GM23248 (cell line): ENCODE results near the gene SESN1. TPM values are rescaled to one million over a fixed set of nuclear protein-coding genes. Genes with fewer than 3 reads are reported as not detected.
A peak's percentile ranks its signal among the peaks of the same experiment; 100 is the strongest.

Experiments
- DNase-seq: peaks from one replicate; pipeline ENCODE4 v3.0.0-alpha.2; 2015
- H2AFZ ChIP-seq: fragments of 200-600 bp; sonication (generic); 2 replicates; pipeline ENCODE4 v1.6.1; 2016; ENCODE audit warnings: antibody characterized with exemption
- H3F3A ChIP-seq: fragments of 200-600 bp; sonication (generic); 2 replicates; pipeline ENCODE4 v1.6.1; 2016; ENCODE audit warnings: mild to moderate bottlenecking, antibody characterized with exemption, mixed run types; ENCODE audit not compliant: insufficient read depth
- H3K27ac ChIP-seq: fragments of 200-600 bp; sonication (generic); 2 replicates; pipeline ENCODE4 v1.5.1; 2016; ENCODE audit warnings: mild to moderate bottlenecking
- H3K27me3 ChIP-seq: fragments of 200-600 bp; sonication (generic); replicated peaks from 2 replicates; pipeline ENCODE4 v1.6.1; 2016; ENCODE audit warnings: mild to moderate bottlenecking; ENCODE audit not compliant: insufficient read depth
- H3K36me3 ChIP-seq: fragments of 200-600 bp; sonication (generic); 2 replicates; pipeline ENCODE4 v1.6.1; 2016; ENCODE audit warnings: low read depth, mild to moderate bottlenecking
- H3K4me1 ChIP-seq: fragments of 200-600 bp; sonication (generic); 2 replicates; pipeline ENCODE4 v1.6.1; 2016; ENCODE audit warnings: mild to moderate bottlenecking; ENCODE audit not compliant: insufficient read depth
- H3K4me2 ChIP-seq: fragments of 200-600 bp; sonication (generic); one replicate; pipeline ENCODE4 v1.6.1; 2016; ENCODE audit warnings: mild to moderate bottlenecking; ENCODE audit not compliant: unreplicated experiment
- H3K4me3 ChIP-seq: fragments of 200-600 bp; sonication (generic); 2 replicates; pipeline ENCODE4 v1.5.1; 2016; ENCODE audit warnings: mild to moderate bottlenecking
- H3K79me2 ChIP-seq: fragments of 200-600 bp; sonication (generic); 2 replicates; pipeline ENCODE4 v1.6.1; 2016; ENCODE audit warnings: mild to moderate bottlenecking; ENCODE audit not compliant: insufficient read depth
- H3K9ac ChIP-seq: fragments of 200-600 bp; sonication (generic); 2 replicates; pipeline ENCODE4 v1.6.1; 2016; ENCODE audit warnings: mild to moderate bottlenecking
- H3K9me2 ChIP-seq: fragments of 200-600 bp; sonication (generic); 2 replicates; pipeline ENCODE4 v1.6.1; 2016; ENCODE audit warnings: mixed run types, mild to moderate bottlenecking, moderate library complexity; ENCODE audit not compliant: insufficient read depth
- H3K9me3 ChIP-seq: fragments of 200-600 bp; sonication (generic); one replicate; pipeline ENCODE4 v1.6.1; 2017; ENCODE audit warnings: low read depth
- H4K20me1 ChIP-seq: fragments of 200-600 bp; sonication (generic); 2 replicates; pipeline ENCODE4 v1.6.0; 2016; ENCODE audit not compliant: insufficient read depth
- EZH2 ChIP-seq: fragments of 200-600 bp; sonication (generic); IDR thresholded peaks from 2 replicates; pipeline ENCODE4 v1.6.1; 2018; ENCODE audit warnings: antibody characterized with exemption, mild to moderate bottlenecking; ENCODE audit not compliant: insufficient read depth, poor library complexity, severe bottlenecking
- EZH2phosphoT487 ChIP-seq: fragments of 200-600 bp; sonication (generic); IDR thresholded peaks from 2 replicates; pipeline ENCODE4 v1.6.1; 2018; ENCODE audit warnings: antibody characterized with exemption, moderate library complexity, mild to moderate bottlenecking, low read depth; ENCODE audit not compliant: insufficient read depth
- WGBS, 2 experiments: methylation state at CpG; one replicate each; pipeline ENCODE4 v1.1.6; 2015 to 2017; ENCODE audit warnings: low lambda C conversion rate in 2 of 2, low coverage in 1 of 2; ENCODE audit errors: missing lambda C conversion rate in 2 of 2; 5-methylcytosine and 5-hydroxymethylcytosine counted together
- in situ Hi-C: fragments of 300-500 bp; cut with MboI; formaldehyde crosslinking; loops from 2 replicates; pipeline ENCODE4 v1.15.0; 2020
- polyA plus RNA-seq: library from polyadenylated mRNA; unstranded; fragments of >200 nt; fragmentation: Nextera tagmentation; extraction: Ambion mirVana; gene quantifications from 2 replicates; pipeline ENCODE4 v1.2.1, GENCODE V29; 2016
- total RNA-seq: library from RNA; depleted of rRNA; stranded (reverse); fragments of >200 nt; shearing (Covaris generic); gene quantifications from 2 replicates; pipeline ENCODE4 v1.2.3, GENCODE V29; 2014

The SESN1 gene
- total and polyA plus RNA-seq, 2 experiments from 2014 or later, result 14.2 to 17.6 TPM

DNA sequence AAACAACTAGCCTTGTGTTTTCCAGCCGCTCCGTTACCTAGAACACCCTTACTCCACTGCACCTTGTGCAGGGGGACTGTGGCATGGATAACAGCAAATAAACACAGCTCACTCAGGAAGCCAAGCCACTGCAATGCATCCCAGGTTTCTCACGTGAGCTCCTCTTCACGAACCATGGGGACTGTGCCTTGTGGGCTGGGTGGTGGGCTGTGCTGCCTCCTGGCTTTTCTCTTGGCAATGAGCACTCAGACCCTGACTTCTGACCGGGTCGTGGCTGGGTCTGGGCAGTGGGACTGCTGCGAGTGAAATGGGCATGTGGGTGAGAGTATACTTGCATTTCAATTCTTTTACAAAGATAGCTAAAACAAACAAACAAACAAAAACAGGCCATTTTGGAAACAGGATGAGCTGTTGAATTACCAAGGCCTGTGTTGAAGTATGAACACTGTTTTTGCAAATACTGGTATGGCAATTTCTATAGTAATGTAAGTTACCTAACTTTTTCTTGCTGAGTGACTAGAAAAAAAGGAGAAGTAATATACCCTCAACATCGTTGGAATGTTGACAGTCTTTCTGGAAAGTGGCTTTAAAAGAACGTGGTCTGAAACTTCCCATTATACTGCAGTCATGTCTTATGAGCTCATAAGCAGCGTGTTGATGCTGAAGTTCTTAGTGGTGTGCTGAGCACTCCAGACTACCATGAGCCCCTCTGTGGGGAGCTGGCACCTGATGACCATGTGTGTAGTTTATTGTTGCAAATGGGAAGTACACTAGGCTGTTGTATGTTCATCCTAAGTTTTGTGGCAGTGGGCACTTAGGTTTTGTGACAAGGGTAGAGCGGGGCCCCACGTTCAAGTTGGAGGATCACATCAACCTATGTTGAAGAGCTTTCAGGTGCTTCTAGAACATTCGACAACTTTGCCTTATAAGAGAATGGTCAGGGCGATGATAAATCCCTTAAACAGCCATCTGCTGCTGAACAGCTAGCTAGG lies 126.0 kb downstream of the SESN1 start:
- Histone ChIP-seq H3K9me3 (no peaks in the 10 kb centered on the region), H3K9ac (no peak overlapping the region), H3K27ac (no peak overlapping the region), H3K4me2 (no peak overlapping the region), H3K9me2 (no peaks in the 10 kb centered on the region), H4K20me1 (no peaks in the 10 kb centered on the region), H3K36me3 (no peaks in the 10 kb centered on the region), H3F3A (peaks cover 8% of the 10 kb centered on the region), H3K27me3 (no peaks in the 10 kb centered on the region), H2AFZ (no peak overlapping the region), H3K79me2 (no peaks in the 10 kb centered on the region), H3K4me3 (no peak overlapping the region), H3K4me1 (peaks cover 10% of the 10 kb centered on the region)
- 88 to 90% methylated on average over 14 of the region's 14 CpGs for WGBS, 2 experiments
- no peak for DNase-seq
- in situ Hi-C loops, result no loop called here
- TF ChIP-seq EZH2phosphoT487 (no peak), EZH2 (no peak)

DNA sequence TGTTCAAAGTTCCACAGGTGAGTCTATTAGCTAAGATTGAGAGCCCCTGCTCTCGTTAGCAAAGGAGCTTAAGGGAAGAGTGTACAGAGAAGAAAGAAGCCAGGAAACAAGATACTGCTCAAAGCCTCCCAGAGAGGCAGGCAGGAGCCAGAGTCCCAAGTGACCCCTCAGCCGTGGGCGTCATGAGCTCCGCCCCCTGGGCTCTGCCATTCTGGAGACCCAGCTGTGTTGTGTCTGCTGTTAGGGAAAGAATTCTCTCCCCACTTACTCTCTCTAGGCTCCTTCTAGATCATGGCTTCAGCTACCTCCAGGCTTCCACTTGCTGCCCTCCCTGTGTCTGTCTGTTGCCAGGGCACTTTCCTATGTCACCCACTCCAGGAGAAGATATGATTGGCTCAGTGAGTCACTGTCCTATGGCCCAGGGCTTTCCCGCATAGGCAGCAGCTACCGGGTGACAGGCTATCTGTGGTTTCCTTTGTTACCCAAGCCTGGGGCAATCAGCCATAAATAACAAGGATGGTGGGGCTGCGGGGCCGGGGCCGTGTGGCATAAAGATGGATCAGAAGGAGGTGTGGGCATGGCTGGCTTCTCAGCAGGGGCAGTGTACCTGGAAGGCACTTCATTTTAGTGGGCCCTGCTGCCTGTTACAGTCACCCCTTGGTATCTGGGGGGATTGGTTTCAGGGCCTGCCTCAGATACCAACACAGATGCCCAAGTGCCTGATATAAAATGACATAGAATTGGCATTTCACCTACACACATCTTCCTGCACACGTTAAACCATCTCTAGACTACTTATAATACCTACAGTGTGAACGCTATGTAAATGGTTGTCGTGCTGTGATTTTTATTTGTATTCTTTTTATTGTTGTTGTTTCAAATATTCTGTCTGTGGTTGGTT lies 127.5 kb downstream of the SESN1 start:
- no peaks in the 10 kb centered on the region for H3K9me2 ChIP-seq
- peaks cover 15% of the 10 kb centered on the region for H3K4me1 ChIP-seq
- H3K36me3 ChIP-seq, result no peaks in the 10 kb centered on the region
- H3K27me3 ChIP-seq, result no peaks in the 10 kb centered on the region
- peak; percentile 43 for DNase-seq
- in situ Hi-C loops, result no loop called here
- H4K20me1 ChIP-seq, result no peaks in the 10 kb centered on the region
- H3K9me3 ChIP-seq, result no peaks in the 10 kb centered on the region
- H3K79me2 ChIP-seq, result no peaks in the 10 kb centered on the region
- WGBS, 2 experiments, result 86 to 91% methylated on average over 12 of the region's 12 CpGs
- no peak overlapping the region for H2AFZ ChIP-seq
- TF ChIP-seq EZH2 (no peak), EZH2phosphoT487 (no peak)
- no peak overlapping the region for H3K4me3 ChIP-seq
- no peak overlapping the region for H3K4me2 ChIP-seq
- H3K9ac ChIP-seq, result no peak overlapping the region
- H3K27ac ChIP-seq, result no peak overlapping the region
- peaks cover 13% of the 10 kb centered on the region for H3F3A ChIP-seq

DNA sequence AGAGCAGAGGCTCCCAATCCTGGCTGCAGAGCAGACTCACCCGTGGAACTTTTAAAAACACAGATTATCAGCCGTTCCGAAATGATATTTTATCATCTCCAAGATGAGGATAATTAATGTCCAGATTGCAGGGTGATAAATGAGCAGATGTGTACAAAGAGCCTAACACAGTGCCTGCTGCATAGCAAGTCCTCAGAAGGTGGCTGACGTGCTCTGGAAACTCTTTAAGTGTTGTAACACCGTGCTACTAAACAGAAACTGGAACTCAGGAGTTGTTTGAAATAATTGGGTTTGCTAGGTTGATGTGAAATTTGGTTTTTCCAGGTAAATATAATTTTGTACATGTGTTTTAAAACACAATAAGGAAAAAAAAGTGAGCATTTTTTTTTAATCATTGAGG lies 128.4 kb downstream of the SESN1 start:
- no peak for DNase-seq
- Histone ChIP-seq H3K4me2 (no peak overlapping the region), H3K9me3 (no peaks in the 10 kb centered on the region), H3K27ac (no peak overlapping the region), H3F3A (peaks cover 13% of the 10 kb centered on the region), H3K4me3 (no peak overlapping the region), H3K27me3 (no peaks in the 10 kb centered on the region), H2AFZ (no peak overlapping the region), H4K20me1 (no peaks in the 10 kb centered on the region), H3K36me3 (no peaks in the 10 kb centered on the region), H3K79me2 (no peaks in the 10 kb centered on the region), H3K4me1 (peaks cover 23% of the 10 kb centered on the region), H3K9ac (no peak overlapping the region), H3K9me2 (no peaks in the 10 kb centered on the region)
- TF ChIP-seq EZH2 (no peak), EZH2phosphoT487 (no peak)
- in situ Hi-C loops, result no loop called here
- 94 to 95% methylated on average over 5 of the region's 5 CpGs for WGBS, 2 experiments

DNA sequence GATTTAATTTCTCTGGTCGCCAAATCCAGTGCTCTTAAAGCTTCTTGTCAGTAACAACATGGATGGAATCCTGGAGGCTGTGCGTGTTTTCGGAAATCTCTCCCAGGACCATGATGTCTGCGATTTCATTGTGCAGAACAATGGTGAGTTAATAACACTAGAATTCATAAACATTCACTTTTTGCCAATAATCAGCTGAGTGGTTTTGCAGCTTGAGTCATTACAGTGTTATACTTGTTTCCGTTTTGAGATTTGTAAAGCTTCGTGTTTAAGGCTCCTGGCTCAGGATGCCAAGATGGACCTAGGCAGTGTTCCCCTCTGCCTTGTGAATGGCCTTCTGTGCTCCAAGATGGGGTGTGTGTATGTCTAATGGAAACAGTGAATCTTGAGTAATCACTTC lies 132.7 kb downstream of the SESN1 start:
- Histone ChIP-seq H3K4me3 (no peak overlapping the region), H3K9me2 (no peaks in the 10 kb centered on the region), H3K9me3 (no peaks in the 10 kb centered on the region), H3K79me2 (no peaks in the 10 kb centered on the region), H3K4me2 (no peak overlapping the region), H3K36me3 (no peaks in the 10 kb centered on the region), H2AFZ (no peak overlapping the region), H3K9ac (no peak overlapping the region), H3K27ac (peak overlapping the region; percentile 33; the same call in 1 of the 2 replicates), H3K27me3 (no peaks in the 10 kb centered on the region), H3F3A (0 out of 2 replicates have a peak, but pooled peaks cover 5% of the 10 kb centered on the region), H4K20me1 (no peaks in the 10 kb centered on the region), H3K4me1 (peaks cover 13% of the 10 kb centered on the region)
- DNase-seq, result peak; percentile 81
- in situ Hi-C loops, result no loop called here
- WGBS, 2 experiments, result 42 to 46% methylated on average over 6 of the region's 6 CpGs
- no peak for TF ChIP-seq EZH2
- TF ChIP-seq EZH2phosphoT487, result no peak
